NCI-H446 treated with DMSO at 0.1 percent for 48 hours (cell line): Measurements from ENCODE around the gene TMEM178B.

Source experiments
- DNase-seq: peaks from one replicate; lab custom pipeline; 2025; lab: John Stamatoyannopoulos, UW

Gene TMEM178B

DNA sequence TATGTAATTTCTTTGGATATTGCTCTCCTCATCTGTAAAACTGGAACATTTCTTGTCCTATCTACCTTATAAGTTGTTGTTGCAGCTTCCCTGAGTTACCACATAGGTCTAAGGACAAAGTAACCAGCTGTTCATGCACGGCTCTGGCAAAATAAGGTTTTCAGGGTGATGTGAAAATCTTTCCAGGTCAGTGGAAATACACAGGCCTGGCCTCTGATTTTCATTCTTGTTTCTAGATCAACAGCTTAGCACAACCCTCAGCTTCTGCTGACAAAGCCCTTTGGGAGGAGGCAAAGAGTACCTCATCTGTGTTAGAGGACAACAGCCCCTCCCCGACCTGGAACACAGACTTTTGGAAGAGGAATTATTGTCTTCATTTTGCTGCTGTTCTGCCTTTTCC lies 359.8 kb downstream of the TMEM178B start:
- no peak for DNase-seq

DNA sequence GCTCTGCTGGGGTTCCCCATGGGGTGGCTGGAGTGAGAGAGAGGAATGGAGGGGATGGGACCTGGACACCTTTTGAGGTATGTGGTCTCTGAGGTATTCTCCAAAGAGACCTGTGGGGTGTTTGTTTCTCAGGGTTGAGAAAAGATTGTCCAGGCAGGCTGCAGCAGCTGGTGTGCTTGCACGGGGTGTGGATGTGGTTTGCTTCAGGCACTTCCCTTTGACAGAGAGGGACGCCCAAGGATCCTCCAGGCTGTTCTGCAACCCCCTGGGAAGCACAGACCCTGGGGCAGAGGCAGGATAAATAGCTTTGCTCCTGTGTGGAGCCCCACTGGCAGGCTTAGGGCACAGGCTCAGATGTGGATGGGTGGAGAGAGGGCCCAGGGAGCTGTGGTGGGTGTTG lies 362.3 kb downstream of the TMEM178B start:
- no peak for DNase-seq

GRCh38 chr7:141436575-141437075 lies 362.8 kb downstream of the TMEM178B start:
- DNase-seq, result no peak

- DNase-seq, result no peak
Measured at GRCh38 chr7:141439164-141439563, 365.3 kb downstream of the TMEM178B start.

DNA sequence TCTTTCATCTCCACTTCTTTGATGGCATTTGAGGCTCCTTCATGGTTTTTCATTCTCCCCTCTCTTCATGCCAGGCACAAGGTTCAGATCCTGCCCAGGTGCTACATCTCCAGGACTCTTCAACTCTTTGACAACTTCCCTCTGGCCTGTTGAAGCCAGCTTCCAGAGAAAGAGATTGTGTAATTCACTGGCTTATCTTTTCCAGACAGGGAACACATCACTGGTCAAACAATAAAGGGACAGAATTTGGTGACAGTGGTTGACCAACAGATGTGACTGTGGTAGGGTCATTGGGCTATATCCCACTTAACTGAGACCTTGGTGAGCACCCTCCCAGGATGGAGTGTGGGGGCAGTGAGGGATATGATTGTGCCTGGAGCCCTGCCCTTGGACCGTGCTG lies 365.9 kb downstream of the TMEM178B start:
- DNase-seq, result no peak

DNA sequence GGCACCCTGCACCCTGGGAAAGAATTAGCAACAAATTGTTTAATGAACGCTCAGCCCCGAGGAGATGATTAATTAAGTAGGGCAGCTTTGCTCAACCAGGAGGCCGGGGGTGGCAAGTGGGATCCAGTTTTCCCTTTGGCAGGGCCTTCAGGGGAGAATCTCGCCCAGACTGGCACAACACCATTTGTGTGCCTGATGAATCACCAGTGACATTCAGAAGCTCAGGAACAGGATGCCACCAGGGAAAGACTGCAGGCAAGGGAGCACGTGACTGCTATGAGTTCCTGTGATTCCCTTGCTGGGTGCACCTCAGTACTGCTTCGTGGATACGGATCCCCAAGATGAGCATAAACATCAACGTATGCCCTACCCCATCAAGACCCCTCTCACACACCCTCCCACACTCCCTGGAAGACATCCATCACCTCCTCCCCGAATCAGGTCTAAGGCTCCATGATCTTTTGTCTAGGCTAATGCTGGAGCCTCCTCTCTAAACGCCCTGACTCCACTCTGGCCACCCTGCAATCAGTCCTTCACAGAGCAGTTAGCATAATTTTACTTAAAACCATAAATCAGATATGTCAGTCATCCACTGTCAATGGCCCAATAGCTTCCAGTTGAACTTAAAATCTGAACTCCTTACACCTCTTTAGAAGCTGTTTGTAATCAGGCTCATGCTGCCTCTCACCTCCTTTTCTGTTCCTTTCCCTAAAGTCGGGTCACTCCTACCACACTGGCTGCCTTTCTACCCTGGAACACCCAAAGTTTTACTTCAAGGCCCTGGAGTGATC lies 368.2 kb downstream of the TMEM178B start:
- no peak for DNase-seq

DNA sequence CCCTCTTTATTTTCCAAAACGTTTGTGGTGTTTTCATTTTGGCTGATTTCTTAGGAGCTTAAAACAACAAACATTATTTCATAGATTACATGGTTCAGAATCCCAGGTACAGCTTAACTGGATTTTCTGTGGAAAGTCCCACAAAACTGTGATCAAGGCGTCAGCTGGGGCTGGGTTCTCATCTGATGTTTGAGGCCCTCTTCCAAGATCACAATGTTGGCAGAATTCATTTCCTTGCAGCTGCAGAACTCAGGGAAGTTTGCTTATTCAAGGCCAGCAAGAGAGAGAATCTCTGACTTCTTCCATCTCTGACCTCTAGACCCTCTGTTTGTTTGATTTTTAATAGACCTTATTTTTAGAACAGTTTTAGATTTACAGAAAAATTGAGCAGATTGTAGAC lies 368.9 kb downstream of the TMEM178B start:
- DNase-seq, result no peak

DNA sequence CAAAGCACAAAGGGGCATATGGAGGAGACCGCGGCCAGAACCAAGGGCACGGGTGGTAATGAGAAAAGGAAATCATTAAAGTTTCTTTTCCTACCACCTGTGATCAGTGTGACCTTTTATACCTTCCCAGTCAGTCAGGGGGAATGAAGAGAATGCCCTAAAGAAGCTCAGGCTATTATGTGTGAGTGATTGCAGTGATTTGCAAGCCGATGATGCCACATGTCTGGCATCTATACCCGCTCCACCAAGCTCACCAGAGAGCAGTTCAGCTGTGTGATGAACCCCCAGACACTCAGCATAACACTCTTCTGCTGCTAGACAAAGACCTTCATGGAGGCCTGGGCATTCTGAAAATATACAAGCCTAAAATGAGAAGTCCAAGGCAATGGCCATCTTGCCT lies 371.1 kb downstream of the TMEM178B start:
- DNase-seq, result no peak

DNA sequence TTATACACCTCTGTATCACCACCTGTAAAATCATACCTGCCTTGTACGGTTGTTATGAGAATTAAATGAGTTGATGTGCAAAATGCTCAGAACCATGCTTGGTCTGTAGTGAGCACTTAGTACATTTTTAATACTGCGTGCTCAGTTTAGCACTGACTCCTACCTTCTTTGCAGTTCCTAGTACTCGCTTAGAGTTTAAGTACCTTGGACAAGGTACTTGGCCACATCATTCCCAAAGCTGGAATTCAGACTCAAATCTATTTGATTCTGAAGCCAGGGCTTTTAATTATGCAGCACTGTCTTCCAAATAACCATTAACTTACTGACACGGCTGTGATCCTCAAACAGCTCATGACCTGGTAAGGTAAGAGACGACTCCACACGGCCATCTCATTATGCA lies 377.4 kb downstream of the TMEM178B start:
- no peak for DNase-seq

- no peak for DNase-seq
Measured at GRCh38 chr7:141452911-141453310, 379.0 kb downstream of the TMEM178B start.

GRCh38 chr7:141454338-141454737 lies 380.5 kb downstream of the TMEM178B start:
- DNase-seq, result no peak

GRCh38 chr7:141455723-141456122 lies 381.9 kb downstream of the TMEM178B start:
- DNase-seq, result peak; percentile 45

GRCh38 chr7:141456298-141456697 lies 382.4 kb downstream of the TMEM178B start:
- DNase-seq, result no peak

DNA sequence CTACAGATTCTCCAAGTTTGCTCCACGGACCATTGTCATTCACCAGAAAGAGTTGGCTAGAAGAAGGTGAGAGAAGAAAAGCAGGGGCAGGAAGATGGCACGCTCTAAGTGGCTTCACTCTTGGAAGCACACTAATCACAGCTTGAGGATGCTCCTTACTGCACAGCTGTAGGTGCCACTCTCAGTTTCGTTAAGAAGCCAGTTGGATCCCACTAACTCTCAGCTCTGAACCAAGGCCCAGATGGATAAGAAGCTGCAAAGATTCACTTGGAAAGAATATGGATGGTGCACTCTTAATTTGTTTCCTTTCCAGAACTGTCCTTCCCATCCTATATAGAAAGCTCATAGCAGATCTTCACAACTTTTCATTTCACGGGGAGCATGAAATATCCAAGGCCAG lies 382.8 kb downstream of the TMEM178B start:
- DNase-seq, result no peak

GRCh38 chr7:141460781-141461715 lies 387.2 kb downstream of the TMEM178B start:
- no peak for DNase-seq

DNA sequence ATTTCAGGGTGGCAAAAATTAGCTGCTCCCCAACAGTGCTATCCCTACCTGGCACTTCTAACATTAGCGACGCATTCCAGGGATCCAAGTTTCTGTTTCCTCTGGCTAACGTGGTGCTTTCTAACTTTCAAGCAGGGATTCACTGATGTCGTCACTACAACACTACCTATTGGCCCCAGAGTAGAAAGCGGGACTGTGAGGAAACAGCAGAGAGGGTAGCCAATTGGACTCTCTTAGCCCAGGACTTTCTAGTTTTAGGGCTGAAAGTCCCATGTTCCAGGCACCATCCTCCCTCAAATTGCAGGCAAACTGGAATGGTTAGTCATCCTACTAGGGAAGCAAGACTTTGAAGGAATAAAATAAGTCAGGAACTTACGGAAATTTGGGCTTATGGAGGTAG lies 388.1 kb downstream of the TMEM178B start:
- DNase-seq, result no peak

DNA sequence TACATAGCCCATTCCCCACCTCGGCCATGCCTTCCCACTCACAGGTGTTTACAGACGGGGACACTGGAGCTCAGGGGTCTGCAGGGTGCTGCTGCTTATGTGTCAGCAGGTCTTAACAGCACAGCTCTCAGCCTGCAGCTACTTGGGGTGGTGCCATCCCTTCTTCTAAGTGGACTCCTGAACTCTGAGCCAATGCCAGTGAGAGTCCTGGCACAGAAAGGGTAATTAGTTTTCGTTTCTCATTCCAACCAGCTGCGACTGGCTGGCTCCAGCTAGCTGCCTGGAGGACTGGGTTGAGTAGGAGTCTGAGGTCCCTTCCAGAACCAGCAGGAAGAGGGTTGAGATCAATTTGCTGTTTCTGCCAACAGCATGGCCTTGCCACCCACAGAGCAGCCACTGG lies 389.1 kb downstream of the TMEM178B start:
- peak; percentile 87 for DNase-seq

- DNase-seq, result no peak
Measured at GRCh38 chr7:141463986-141464385, 390.1 kb downstream of the TMEM178B start.

GRCh38 chr7:141464551-141464950 lies 390.7 kb downstream of the TMEM178B start:
- no peak for DNase-seq

DNA sequence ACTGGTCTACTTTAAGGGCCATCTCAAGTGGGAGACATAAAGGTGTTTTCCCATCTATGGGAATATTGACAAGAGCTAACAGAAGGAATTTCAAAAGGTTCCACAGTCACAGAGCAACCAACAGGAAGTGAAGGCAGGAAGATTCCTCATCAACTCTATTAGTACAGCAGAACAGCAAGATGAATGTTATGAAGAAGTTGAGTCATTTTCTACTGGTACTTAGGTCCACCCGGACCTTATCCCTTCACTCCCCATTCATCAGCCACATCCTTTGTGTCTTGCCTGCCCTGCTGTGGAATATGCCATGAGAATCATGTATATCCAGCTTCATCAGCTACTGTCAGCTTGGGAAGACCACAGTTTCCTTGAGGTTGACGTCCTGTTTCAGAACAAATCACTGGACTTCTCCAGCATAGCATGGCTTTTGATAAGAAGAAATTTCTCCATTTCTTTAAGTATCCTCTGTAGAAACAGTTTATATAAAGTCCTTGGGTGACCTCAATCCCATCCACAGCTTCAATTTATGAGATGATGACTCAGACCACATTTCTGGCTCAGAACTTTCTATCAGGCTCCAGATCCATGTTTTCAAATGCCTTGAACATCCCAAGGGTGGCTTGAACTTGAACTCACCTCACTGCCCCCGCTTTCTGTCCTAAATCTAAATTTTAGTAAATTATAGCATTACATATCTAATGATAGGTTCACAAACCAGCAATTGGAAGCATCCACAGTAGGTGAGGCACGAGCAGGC lies 392.5 kb downstream of the TMEM178B start:
- no peak for DNase-seq

- DNase-seq, result no peak
Measured at GRCh38 chr7:141468341-141468740, 394.5 kb downstream of the TMEM178B start.

- no peak for DNase-seq
Measured at GRCh38 chr7:141475679-141476078, 401.8 kb downstream of the TMEM178B start.
